Osteocyte (in vitro differentiated cells): ENCODE data around the gene TMEM248. TPM values are rescaled to one million over a fixed set of nuclear protein-coding genes. Genes with fewer than 3 reads are reported as not detected.

Experiments
- DNase-seq: peaks from one replicate; pipeline ENCODE4 v3.0.0; 2021; ENCODE audit warnings: mixed read lengths; ENCODE audit not compliant: unreplicated experiment; ENCODE audit errors: extremely low spot score
- H3K27ac Mint-ChIP-seq: one replicate; pipeline ENCODE4 v1.8.0; 2021; ENCODE audit warnings: mild to moderate bottlenecking, mixed read lengths; ENCODE audit not compliant: unreplicated experiment
- H3K27me3 Mint-ChIP-seq: one replicate; pipeline ENCODE4 v1.8.0; 2021; ENCODE audit warnings: mixed read lengths; ENCODE audit not compliant: unreplicated experiment
- H3K36me3 Mint-ChIP-seq: one replicate; pipeline ENCODE4 v1.8.0; 2021; ENCODE audit warnings: mixed read lengths; ENCODE audit not compliant: unreplicated experiment
- H3K4me1 Mint-ChIP-seq: one replicate; pipeline ENCODE4 v1.8.0; 2021; ENCODE audit warnings: mixed read lengths; ENCODE audit not compliant: unreplicated experiment
- H3K4me3 Mint-ChIP-seq: one replicate; pipeline ENCODE4 v1.8.0; 2021; ENCODE audit warnings: mild to moderate bottlenecking, moderate library complexity, mixed read lengths; ENCODE audit not compliant: unreplicated experiment
- H3K9me3 Mint-ChIP-seq: one replicate; pipeline ENCODE4 v1.8.0; 2021; ENCODE audit warnings: mixed read lengths; ENCODE audit not compliant: unreplicated experiment
- total RNA-seq: library from RNA; stranded (reverse); gene quantifications from 2 replicates; pipeline ENCODE4 v1.2.1, GENCODE V29; 2021
- TF ChIP-seq, protein P1 (sequence below): fragments of 200-600 bp; sonication (generic); IDR thresholded peaks from 2 replicates; pipeline ENCODE4 v1.5.0; 2021; ENCODE audit warnings: antibody characterized with exemption, mild to moderate bottlenecking, moderate library complexity

The TMEM248 gene
- total RNA-seq, 1 donor from 2014 or later, result 104 TPM

- no peak for DNase-seq
- Mint-ChIP-seq H3K36me3 (peaks cover 7% of the 10 kb centered on the region), H3K27ac (no peak overlapping the region), H3K27me3 (no peaks in the 10 kb centered on the region), H3K9me3 (no peaks in the 10 kb centered on the region), H3K4me1 (no peaks in the 10 kb centered on the region), H3K4me3 (no peak overlapping the region)
- TF ChIP-seq, protein P1, sequence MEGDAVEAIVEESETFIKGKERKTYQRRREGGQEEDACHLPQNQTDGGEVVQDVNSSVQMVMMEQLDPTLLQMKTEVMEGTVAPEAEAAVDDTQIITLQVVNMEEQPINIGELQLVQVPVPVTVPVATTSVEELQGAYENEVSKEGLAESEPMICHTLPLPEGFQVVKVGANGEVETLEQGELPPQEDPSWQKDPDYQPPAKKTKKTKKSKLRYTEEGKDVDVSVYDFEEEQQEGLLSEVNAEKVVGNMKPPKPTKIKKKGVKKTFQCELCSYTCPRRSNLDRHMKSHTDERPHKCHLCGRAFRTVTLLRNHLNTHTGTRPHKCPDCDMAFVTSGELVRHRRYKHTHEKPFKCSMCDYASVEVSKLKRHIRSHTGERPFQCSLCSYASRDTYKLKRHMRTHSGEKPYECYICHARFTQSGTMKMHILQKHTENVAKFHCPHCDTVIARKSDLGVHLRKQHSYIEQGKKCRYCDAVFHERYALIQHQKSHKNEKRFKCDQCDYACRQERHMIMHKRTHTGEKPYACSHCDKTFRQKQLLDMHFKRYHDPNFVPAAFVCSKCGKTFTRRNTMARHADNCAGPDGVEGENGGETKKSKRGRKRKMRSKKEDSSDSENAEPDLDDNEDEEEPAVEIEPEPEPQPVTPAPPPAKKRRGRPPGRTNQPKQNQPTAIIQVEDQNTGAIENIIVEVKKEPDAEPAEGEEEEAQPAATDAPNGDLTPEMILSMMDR, result no peak
Measured at GRCh38 chr7:66899552-66900280, 21.3 kb upstream of the TMEM248 start.

- Mint-ChIP-seq H3K9me3 (no peaks in the 10 kb centered on the region), H3K4me3 (no peak overlapping the region), H3K4me1 (no peaks in the 10 kb centered on the region), H3K36me3 (peaks cover 6% of the 10 kb centered on the region), H3K27me3 (no peaks in the 10 kb centered on the region), H3K27ac (no peak overlapping the region)
- DNase-seq, result no peak
- TF ChIP-seq, protein P1, result no peak
Measured at GRCh38 chr7:66901941-66902843, 18.8 kb upstream of the TMEM248 start.

DNA sequence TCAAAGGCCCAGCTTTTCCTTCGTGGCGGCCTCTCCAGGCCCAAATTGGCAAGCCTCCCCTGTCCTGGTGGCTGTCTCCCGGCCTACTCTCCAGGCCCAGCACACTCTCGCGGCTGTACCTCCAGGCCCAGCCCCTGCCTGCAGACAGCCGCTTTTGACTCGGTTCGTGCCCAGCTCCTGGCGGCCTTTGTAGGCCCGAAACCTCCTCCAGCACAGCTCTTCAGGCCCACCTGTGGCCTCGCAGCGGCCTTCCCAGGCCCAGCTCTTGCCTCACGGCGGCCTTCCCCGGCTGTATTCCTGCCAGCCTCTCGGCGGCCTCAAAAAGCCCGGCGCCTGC is 18.2 kb upstream of the TMEM248 start:
- Mint-ChIP-seq H3K4me1 (no peaks in the 10 kb centered on the region), H3K4me3 (no peak overlapping the region), H3K27ac (no peak overlapping the region), H3K9me3 (no peaks in the 10 kb centered on the region), H3K27me3 (no peaks in the 10 kb centered on the region), H3K36me3 (peaks cover 6% of the 10 kb centered on the region)
- TF ChIP-seq, protein P1, result no peak
- DNase-seq, result no peak

DNA sequence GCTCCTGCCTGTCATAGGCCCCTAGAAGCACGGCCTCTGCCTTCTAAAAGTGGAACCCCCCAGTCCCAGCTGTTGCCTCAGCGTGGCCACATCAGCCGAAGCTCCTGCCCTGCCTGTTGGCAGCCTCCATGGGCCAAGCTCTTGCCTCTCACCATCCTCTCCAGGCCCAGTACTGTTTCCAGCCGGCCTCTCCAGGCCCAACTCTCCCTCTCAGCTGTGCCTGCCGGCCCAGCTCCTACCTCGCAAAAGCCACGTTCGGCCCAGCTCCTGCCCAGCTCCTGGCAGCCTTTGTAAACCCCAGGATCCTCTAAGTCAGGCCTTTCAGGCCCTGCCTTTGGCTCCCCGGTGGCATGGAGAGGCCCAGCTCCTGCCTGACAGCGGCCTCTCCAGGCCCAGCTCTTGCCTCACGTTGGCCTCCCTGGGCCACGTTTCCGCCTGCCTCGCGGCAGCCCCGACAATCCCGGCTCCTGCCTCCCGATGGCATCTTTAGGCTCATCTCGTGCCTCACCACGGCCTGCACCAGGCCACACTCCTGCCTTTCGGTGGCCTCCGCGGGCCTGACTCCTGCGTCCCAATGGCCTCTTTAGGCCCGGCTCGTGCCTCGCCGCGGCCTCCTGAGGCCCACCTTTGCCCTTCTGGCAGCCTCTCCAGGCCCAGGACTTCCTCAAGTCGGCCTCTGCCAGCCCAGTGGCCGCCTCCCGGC is 17.5 kb upstream of the TMEM248 start:
- DNase-seq, result no peak
- Mint-ChIP-seq H3K27ac (no peak overlapping the region), H3K9me3 (no peaks in the 10 kb centered on the region), H3K36me3 (peaks cover 6% of the 10 kb centered on the region), H3K27me3 (no peaks in the 10 kb centered on the region), H3K4me3 (no peak overlapping the region), H3K4me1 (no peaks in the 10 kb centered on the region)
- TF ChIP-seq, protein P1, result no peak
